DOHH2 (cell line): ENCODE measurements around the gene C1orf226.

Experiments used
- CTCF ChIP-seq: fragments of 200-600 bp; sonication (generic); IDR thresholded peaks from one replicate; pipeline ENCODE4 v1.5.1; 2014; ENCODE audit warnings: antibody characterized with exemption, mild to moderate bottlenecking, low read depth, low read length; ENCODE audit not compliant: poor library complexity, severe bottlenecking
- EZH2phosphoT487 ChIP-seq: fragments of 200-600 bp; sonication (generic); IDR thresholded peaks from 2 replicates; pipeline ENCODE4 v1.6.1; 2017; ENCODE audit warnings: borderline replicate concordance, mild to moderate bottlenecking, antibody characterized with exemption, low read length, moderate library complexity, mixed read lengths

- TF ChIP-seq CTCF = no peak
- no peak for TF ChIP-seq EZH2phosphoT487
These were observed 47.5 kb upstream of the C1orf226 start for GRCh38 chr1:162333991-162334390.
